HCT116 (cell line): ENCODE measurements around the gene ASB3.

Experiments
- POLR2A ChIP-seq: IDR thresholded peaks from 2 replicates; pipeline ENCODE4 v1.7.0; 2011; ENCODE audit warnings: borderline replicate concordance; ENCODE audit not compliant: insufficient read depth, insufficient read length; ENCODE audit errors: extremely low read depth
- POLR2AphosphoS5 ChIP-seq: IDR thresholded peaks from 2 replicates; pipeline ENCODE4 v1.6.1; 2011; ENCODE audit warnings: mild to moderate bottlenecking, low read depth, low read length, moderate library complexity
- ZNF274 ChIP-seq: fragments of 200-500 bp; sonication (Bioruptor generic); IDR thresholded peaks from 2 replicates; pipeline ENCODE4 v1.6.1; 2014; ENCODE audit warnings: mild to moderate bottlenecking, low read depth, low read length, inconsistent platforms

DNA sequence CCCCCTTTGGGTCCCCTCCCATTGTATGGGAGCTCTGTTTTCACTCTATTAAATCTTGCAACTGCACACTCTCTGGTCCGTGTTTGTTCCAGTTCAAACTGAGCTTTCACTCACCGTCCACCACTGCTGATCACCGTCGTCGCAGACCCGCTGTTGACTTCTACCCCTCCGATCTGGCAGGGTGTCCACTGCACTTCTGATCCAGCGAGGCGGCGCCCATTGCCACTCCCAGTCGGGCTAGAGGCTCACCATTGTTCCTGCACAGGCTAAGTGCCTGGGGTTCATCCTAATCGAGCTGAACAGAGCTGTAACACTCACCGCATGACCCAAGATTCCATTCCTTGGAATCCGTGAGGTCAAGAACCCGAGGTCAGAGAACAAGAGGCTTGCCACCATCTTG is 30.1 kb downstream of the ASB3 start:
- TF ChIP-seq POLR2A (no peak), POLR2AphosphoS5 (no peak), ZNF274 (no peak)
